Measurements from ENCODE around the gene NFKB1.

The NFKB1 gene

DNA sequence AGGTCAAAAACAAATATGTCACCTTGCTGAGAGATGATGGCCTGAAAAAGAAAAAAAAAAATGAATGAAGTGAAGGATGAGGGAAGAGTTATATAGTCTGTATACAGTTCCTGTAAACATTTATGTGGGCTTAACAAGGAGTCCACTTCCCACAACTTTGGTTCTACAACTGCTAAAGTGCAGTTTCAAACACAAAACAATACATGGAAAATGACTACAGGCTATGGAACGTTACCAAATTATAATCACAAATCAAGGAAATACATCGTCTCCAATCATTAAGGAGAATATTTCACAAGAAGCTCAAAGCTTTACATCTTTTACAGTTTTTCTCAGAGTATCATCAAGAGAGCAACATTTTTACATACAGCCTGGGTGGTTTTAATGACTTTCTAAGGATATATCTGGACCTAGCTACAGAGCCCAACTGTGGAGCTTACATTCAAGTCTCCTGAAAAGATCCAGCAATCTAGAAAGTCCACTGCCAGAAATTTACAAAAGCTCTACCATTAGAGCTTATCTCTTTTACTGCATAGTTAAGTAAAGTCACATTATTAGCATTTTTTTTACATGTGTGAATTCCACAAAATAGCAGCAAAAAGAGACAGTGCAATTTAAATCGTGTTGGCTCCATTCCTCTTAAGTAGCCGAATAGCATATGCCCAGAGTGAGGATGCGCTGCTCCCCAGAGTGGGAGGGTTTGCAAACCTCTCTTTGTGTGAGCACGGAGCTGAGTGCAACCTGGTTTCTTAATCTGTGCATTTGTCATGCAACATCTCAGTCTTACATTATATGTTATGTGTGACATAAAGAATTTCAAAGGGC, 131.3 kb downstream of the NFKB1 start:
- DNase-seq: no peak

GRCh38 chr4:102633100-102633499, 131.9 kb downstream of the NFKB1 start:
- no peak for DNase-seq

GRCh38 chr4:102637391-102637790, 136.2 kb downstream of the NFKB1 start:
- no peak for DNase-seq

DNA sequence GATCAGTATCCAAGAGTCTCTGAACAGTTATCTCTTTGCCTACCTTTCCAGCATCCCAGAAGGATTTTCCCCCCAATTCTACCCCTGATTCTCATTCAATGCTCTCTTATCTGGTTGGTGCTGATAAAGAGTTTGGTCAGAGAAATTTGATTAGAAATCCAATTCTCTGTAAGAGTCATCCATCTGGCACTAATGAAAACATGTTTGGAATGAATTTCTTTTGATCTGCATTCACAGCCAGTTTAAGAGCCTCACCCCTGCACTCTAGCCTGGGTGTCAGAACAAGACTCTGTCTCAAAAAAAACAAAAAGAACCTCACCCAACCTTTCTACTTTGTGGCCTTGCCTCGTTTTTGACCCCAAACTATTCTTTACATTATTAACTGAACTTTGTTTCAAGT, 137.5 kb downstream of the NFKB1 start:
- no peak for DNase-seq

- no peak for DNase-seq
Measured at GRCh38 chr4:102639598-102639997, 138.4 kb downstream of the NFKB1 start.

- no peak for DNase-seq
Measured at GRCh38 chr4:102640669-102641068, 139.5 kb downstream of the NFKB1 start.

DNA sequence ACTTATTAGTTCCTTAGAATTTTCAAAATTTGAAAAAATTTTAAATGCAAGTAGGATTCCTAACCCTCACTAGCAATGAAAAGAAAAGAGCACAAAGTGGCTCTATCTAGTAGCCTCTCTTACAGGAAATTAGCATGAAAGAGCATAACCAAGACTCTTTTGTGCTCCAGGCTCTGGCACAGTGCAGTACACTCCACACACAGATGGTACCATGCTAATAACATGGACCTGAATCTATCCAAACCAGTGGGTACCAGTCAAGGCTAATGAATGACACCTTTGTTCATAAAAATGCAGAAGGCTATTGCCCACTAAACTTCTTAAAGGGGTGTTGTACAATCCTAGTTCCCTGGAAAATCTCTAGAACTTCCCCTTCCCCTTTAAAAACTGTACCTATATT, 140.6 kb downstream of the NFKB1 start:
- DNase-seq: no peak

DNA sequence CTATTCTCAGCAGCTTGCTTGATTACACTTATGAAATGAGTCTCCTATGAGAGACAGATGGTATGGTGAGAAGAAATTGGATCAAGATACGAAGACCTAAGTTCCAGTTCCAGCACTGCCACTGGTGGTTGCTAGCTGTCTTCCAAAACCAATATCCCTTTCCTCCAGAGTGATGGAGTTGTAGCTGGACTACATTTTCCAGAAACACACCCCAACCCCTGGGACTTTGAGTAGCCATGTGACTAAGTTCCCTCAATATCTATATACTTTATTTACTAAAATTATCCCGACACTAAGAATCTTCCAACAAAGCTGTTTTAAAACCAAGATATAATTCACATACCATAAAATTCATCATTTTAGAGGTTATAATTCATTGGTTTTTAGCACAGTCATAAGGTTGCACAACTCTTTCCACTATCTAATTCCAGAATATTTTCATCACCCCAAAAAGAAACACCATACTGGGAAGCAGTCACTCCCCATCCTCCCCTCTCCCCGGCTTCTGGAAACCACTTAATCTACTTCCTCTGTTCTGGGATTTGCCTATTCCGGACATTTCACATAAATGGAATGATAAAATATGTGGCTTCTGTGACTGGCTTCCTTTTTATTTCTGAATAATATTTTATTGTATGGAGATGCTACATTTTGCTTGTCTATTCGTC, 141.6 kb downstream of the NFKB1 start:
- no peak for DNase-seq

DNA sequence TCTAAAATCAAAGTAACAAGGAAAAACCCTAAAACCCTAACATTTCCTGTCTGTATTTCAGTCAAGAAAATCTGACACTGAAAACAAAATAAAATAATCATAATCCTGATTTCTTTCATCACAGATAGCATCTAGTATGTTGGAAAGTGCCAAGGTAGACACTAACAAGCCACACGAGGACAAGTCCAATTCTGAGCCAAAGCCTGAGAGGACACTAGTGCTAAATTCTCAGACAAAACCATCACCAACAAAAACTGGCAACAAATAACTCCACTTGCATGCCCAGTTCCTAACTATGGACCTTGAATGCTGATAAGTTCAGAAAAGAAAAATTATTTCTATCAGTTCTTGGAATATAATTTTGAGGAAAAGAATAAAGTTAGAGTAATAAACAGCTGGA, 146.0 kb downstream of the NFKB1 start:
- DNase-seq: no peak

DNA sequence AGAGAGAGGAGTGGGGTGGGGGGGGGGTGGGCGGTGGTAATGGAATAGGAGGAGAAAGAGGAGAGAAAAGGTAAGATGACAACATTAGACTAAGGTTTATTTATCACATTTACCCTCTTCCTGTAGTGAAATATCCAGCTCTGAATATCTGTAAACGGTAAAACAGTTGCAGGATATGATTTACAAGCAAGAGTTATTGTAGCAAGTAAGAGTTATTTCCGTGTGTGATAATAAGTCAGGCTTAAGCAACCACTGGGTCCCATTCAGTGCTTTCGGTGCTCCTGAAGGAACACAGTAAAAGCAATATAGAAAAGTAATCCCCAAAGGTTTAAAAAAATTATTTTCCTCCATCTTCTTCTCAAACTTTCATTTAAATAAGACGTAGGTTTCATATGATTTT, 156.0 kb downstream of the NFKB1 start:
- no peak for DNase-seq

DNA sequence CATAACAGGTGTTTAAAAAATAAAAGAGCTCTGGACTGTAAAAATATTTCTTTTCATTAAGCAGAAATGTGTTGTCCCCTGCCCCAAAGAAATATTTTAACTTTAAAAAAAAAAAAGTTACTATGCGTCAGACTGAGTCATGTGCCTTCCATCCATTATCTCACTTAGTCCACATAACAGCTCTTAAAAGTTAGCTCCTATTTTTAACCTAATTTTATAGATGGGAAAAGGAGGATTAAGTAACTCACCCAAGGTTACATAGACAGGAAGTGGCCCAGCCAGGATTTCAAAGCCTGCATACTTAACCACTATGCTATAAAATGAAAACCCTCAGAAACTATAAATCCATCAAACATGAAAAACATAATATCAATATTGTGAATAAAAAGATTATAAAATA, 161.9 kb downstream of the NFKB1 start:
- DNase-seq: no peak

- DNase-seq: no peak
Measured at GRCh38 chr4:102665527-102665926, 164.4 kb downstream of the NFKB1 start.
